Neural cell (in vitro differentiated cells): Measurements from ENCODE around the gene PCOLCE2.

Source experiments
- CTCF ChIP-seq: fragments of 450-650 bp; IDR thresholded peaks from 2 replicates; pipeline ENCODE4 v1.5.1; 2014; ENCODE audit warnings: antibody characterized with exemption, mild to moderate bottlenecking, moderate library complexity; ENCODE audit not compliant: poor library complexity, severe bottlenecking
- EP300 ChIP-seq: fragments of 450-650 bp; conservative IDR thresholded peaks from 2 replicates; pipeline ENCODE4 v1.6.1; 2014; ENCODE audit warnings: antibody characterized with exemption, mild to moderate bottlenecking, moderate library complexity; ENCODE audit not compliant: poor library complexity, severe bottlenecking
- EZH2 ChIP-seq: fragments of 200-600, 300-800 bp; shearing (Covaris generic), sonication (generic); IDR thresholded peaks from 2 replicates; pipeline ENCODE4 v1.6.1; 2014; ENCODE audit warnings: antibody characterized with exemption, low read length, borderline replicate concordance, mild to moderate bottlenecking; ENCODE audit not compliant: insufficient read depth, poor library complexity, severe bottlenecking
- POLR2AphosphoS5 ChIP-seq: IDR thresholded peaks from 2 replicates; pipeline ENCODE4 v1.6.1; 2012
- SMC3 ChIP-seq: fragments of 450-650 bp; conservative IDR thresholded peaks from 2 replicates; pipeline ENCODE4 v1.6.1; 2014; ENCODE audit warnings: antibody characterized with exemption, mild to moderate bottlenecking, moderate library complexity; ENCODE audit not compliant: poor library complexity
- TAF1 ChIP-seq: IDR thresholded peaks from 2 replicates; pipeline ENCODE4 v1.6.1; 2012; ENCODE audit warnings: low read depth

- TF ChIP-seq SMC3 (no peak), EP300 (no peak), POLR2AphosphoS5 (no peak), EZH2 (no peak), CTCF (no peak), TAF1 (no peak)
Observed at GRCh38 chr3:142894493-142894892, 5.6 kb upstream of the PCOLCE2 start.
